GM12891 (cell line): ENCODE measurements around the gene MAGI3.
"Not testable (repeated sequence)": the region's sequence is repeated elsewhere in the genome, so short reads cannot be mapped to it uniquely, and the experiment has no call there.

Experiments
- DNase-seq: peaks from one replicate; pipeline ENCODE4 v3.0.0; 2011; ENCODE audit warnings: low spot score; ENCODE audit not compliant: insufficient read length
- FAIRE-seq: peaks from 2 replicates; lab custom pipeline; 2011; peaks lifted over from hg19 to GRCh38; lab: Jason Lieb, UNC
- PAX5 ChIP-seq: IDR thresholded peaks from 2 replicates; pipeline ENCODE4 v1.6.1; 2011; ENCODE audit warnings: low read length, moderate library complexity, mild to moderate bottlenecking; ENCODE audit not compliant: insufficient read depth, severe bottlenecking
- POLR2A ChIP-seq: IDR thresholded peaks from 2 replicates; pipeline ENCODE4 v1.6.1; 2011; ENCODE audit warnings: low read depth, low read length, control low read depth
- POLR2AphosphoS5 ChIP-seq: IDR thresholded peaks from 2 replicates; pipeline ENCODE4 v1.6.1; 2011; ENCODE audit warnings: low read depth, low read length, control low read depth
- POU2F2 ChIP-seq: IDR thresholded peaks from 2 replicates; pipeline ENCODE4 v1.6.1; 2011; ENCODE audit warnings: low read depth, mild to moderate bottlenecking, control low read depth, low read length, moderate library complexity
- SPI1 ChIP-seq: IDR thresholded peaks from 2 replicates; pipeline ENCODE4 v1.6.1; 2011; ENCODE audit warnings: low read depth, low read length, control low read depth
- TAF1 ChIP-seq: IDR thresholded peaks from 2 replicates; pipeline ENCODE4 v1.6.1; 2011; ENCODE audit warnings: low read depth, low read length, control low read depth

Gene MAGI3

GRCh38 chr1:113507552-113508214 lies 117.4 kb downstream of the MAGI3 start:
- FAIRE-seq (no peak), DNase-seq (no peak)
- TF ChIP-seq SPI1 (no peak), TAF1 (no peak), POU2F2 (no peak), PAX5 (no peak), POLR2AphosphoS5 (no peak), POLR2A (no peak)

GRCh38 chr1:113508364-113509164 lies 118.2 kb downstream of the MAGI3 start:
- FAIRE-seq (no peak), DNase-seq (no peak)
- TF ChIP-seq SPI1 = no peak
- TF ChIP-seq TAF1 = no peak
- TF ChIP-seq POLR2AphosphoS5 = no peak
- TF ChIP-seq POLR2A = no peak
- TF ChIP-seq PAX5 = no peak
- TF ChIP-seq POU2F2 = no peak

GRCh38 chr1:113509766-113510165 lies 119.5 kb downstream of the MAGI3 start:
- not testable (repeated sequence) for DNase-seq, FAIRE-seq

- TF ChIP-seq PAX5 = no peak
- no peak for TF ChIP-seq TAF1
- TF ChIP-seq POU2F2 = no peak
- no peak for TF ChIP-seq SPI1
- TF ChIP-seq POLR2A = no peak
- TF ChIP-seq POLR2AphosphoS5 = no peak
- FAIRE-seq = no peak
- no peak for DNase-seq
Observed at GRCh38 chr1:113511269-113511668, 121.0 kb downstream of the MAGI3 start.

- no peak for DNase-seq
- FAIRE-seq = no peak
- TF ChIP-seq SPI1 (no peak), POLR2A (no peak), PAX5 (no peak), TAF1 (no peak), POLR2AphosphoS5 (no peak), POU2F2 (no peak)
Observed at GRCh38 chr1:113515498-113515897, 125.2 kb downstream of the MAGI3 start.

GRCh38 chr1:113517346-113517745 lies 127.0 kb downstream of the MAGI3 start:
- DNase-seq = no peak
- FAIRE-seq = no peak
- TF ChIP-seq SPI1 (no peak), PAX5 (no peak), POLR2A (no peak), POLR2AphosphoS5 (no peak), POU2F2 (no peak), TAF1 (no peak)

GRCh38 chr1:113517983-113518382 lies 127.7 kb downstream of the MAGI3 start:
- FAIRE-seq (no peak), DNase-seq (no peak)
- TF ChIP-seq POU2F2 (no peak), POLR2A (no peak), POLR2AphosphoS5 (no peak), SPI1 (no peak), PAX5 (no peak), TAF1 (no peak)

GRCh38 chr1:113519556-113519955 lies 129.2 kb downstream of the MAGI3 start:
- DNase-seq (no peak), FAIRE-seq (no peak)
- no peak for TF ChIP-seq TAF1
- TF ChIP-seq POLR2A = no peak
- TF ChIP-seq SPI1 = no peak
- TF ChIP-seq POU2F2 = no peak
- no peak for TF ChIP-seq POLR2AphosphoS5
- no peak for TF ChIP-seq PAX5

GRCh38 chr1:113530021-113530420 lies 139.7 kb downstream of the MAGI3 start:
- FAIRE-seq (no peak), DNase-seq (no peak)

GRCh38 chr1:113531321-113531720 lies 141.0 kb downstream of the MAGI3 start:
- DNase-seq (no peak), FAIRE-seq (no peak)
- TF ChIP-seq POLR2AphosphoS5 = no peak

More at GRCh38 chr1:113530021-113530420, 139.7 kb downstream of the MAGI3 start:
- TF ChIP-seq POU2F2 (no peak), PAX5 (no peak), POLR2A (no peak), TAF1 (no peak)
